ENCODE results near the gene OR7A17. TPM values are rescaled to one million over a fixed set of nuclear protein-coding genes. Genes with fewer than 3 reads are reported as not detected.

The OR7A17 gene
- total RNA-seq, 6 donors from 2014 or later, result not detected

- 29 to 31% methylated on average over 2 of the region's 2 CpGs for WGBS, 2 donors
Measured at GRCh38 chr19:14901675-14902260, 15.8 kb upstream of the OR7A17 start.

GRCh38 chr19:14890643-14891379, 4.9 kb upstream of the OR7A17 start:
- Histone ChIP-seq H3K27me3 (no peaks in the 10 kb centered on the region), H3K36me3 (no peaks in the 10 kb centered on the region), H3K27ac (no peak overlapping the region), H3K9me3 (no peaks in the 10 kb centered on the region), H3K4me3 (no peak overlapping the region), H3K4me1 (peaks cover 0 to 6% (median 4%) of the 10 kb centered on the region in 4 donors)
- ATAC-seq (ENCODE audit: low FRiP score in 2 of 2), result peak in 1 of 2 donors; percentile 47
- WGBS, 2 donors, result 45 to 48% methylated on average over 10 of the region's 10 CpGs
- DNase-seq, result no peak
- TF ChIP-seq POLR2AphosphoS5 (IDR thresholded peaks at IDR 0.05), result no peak
- TF ChIP-seq CTCF (IDR thresholded peaks at IDR 0.05), result no peak
- no peak for TF ChIP-seq POLR2A (IDR thresholded peaks at IDR 0.05)
- TF ChIP-seq EP300 (IDR thresholded peaks at IDR 0.05), result no peak

More at GRCh38 chr19:14901675-14902260, 15.8 kb upstream of the OR7A17 start:
- DNase-seq (no peak), ATAC-seq (ENCODE audit: low FRiP score in 2 of 2) (no peak)
- Histone ChIP-seq H3K36me3 (no peaks in the 10 kb centered on the region), H3K4me3 (no peak overlapping the region), H3K27ac (no peak overlapping the region), H3K9me3 (no peaks in the 10 kb centered on the region), H3K27me3 (no peaks in the 10 kb centered on the region), H3K4me1 (no peaks in the 10 kb centered on the region)
- no peak for TF ChIP-seq CTCF (IDR thresholded peaks at IDR 0.05)
- no peak for TF ChIP-seq POLR2AphosphoS5 (IDR thresholded peaks at IDR 0.05)
- TF ChIP-seq POLR2A (IDR thresholded peaks at IDR 0.05), result no peak
- no peak for TF ChIP-seq EP300 (IDR thresholded peaks at IDR 0.05)

GRCh38 chr19:14889994-14890642, 4.2 kb upstream of the OR7A17 start:
- Histone ChIP-seq H3K9me3 (no peaks in the 10 kb centered on the region), H3K27me3 (no peaks in the 10 kb centered on the region), H3K4me1 (peaks cover 0 to 6% (median 4%) of the 10 kb centered on the region in 4 donors), H3K36me3 (no peaks in the 10 kb centered on the region), H3K4me3 (no peak overlapping the region), H3K27ac (no peak overlapping the region)
- ATAC-seq (ENCODE audit: low FRiP score in 2 of 2), result no peak
- no peak for DNase-seq
- WGBS, 2 donors, result 62 to 66% methylated on average over 3 of the region's 3 CpGs
- TF ChIP-seq POLR2AphosphoS5 (IDR thresholded peaks at IDR 0.05) (no peak), EP300 (IDR thresholded peaks at IDR 0.05) (no peak), CTCF (IDR thresholded peaks at IDR 0.05) (no peak), POLR2A (IDR thresholded peaks at IDR 0.05) (no peak)

- Histone ChIP-seq H3K9me3 (no peaks in the 10 kb centered on the region), H3K4me3 (no peak overlapping the region), H3K4me1 (no peaks in the 10 kb centered on the region), H3K27me3 (no peaks in the 10 kb centered on the region), H3K27ac (no peak overlapping the region), H3K36me3 (no peaks in the 10 kb centered on the region)
- 77 to 78% methylated on average over 4 of the region's 4 CpGs for WGBS, 2 donors
- ATAC-seq (ENCODE audit: low FRiP score in 2 of 2), result no peak
- TF ChIP-seq CTCF (IDR thresholded peaks at IDR 0.05) (peak in 2 of 6 experiments; percentile 7 to 14), EP300 (IDR thresholded peaks at IDR 0.05) (no peak), POLR2A (IDR thresholded peaks at IDR 0.05) (no peak)
- no peak for DNase-seq
Measured at GRCh38 chr19:14871619-14872230, 14.2 kb downstream of the OR7A17 start.
